Left renal pelvis (tissue), 4 donors: ENCODE results near the gene GSTT2. TPM values are rescaled to one million over a fixed set of nuclear protein-coding genes. Genes with fewer than 3 reads are reported as not detected.

Experiments
- DNase-seq, 4 donors: peaks; one replicate each; pipeline ENCODE4 v3.0.0-alpha.2; 2013; ENCODE audit warnings: low read depth in 4 of 4, low spot score in 3 of 4
- polyA plus RNA-seq, 4 donors: library from polyadenylated mRNA; unstranded; fragments of 120-200 nt; gene quantifications; one replicate each; pipeline ENCODE4 v1.2.1, GENCODE V29; 2013; ENCODE audit not compliant: insufficient read length in 4 of 4

The GSTT2 gene
- polyA plus RNA-seq, 4 donors: 0.39 to 3.2 (median 1.2) TPM; not detected in 1

GRCh38 chr22:24007253-24008021 is 27.5 kb downstream of the GSTT2 start:
- no peak for DNase-seq

DNA sequence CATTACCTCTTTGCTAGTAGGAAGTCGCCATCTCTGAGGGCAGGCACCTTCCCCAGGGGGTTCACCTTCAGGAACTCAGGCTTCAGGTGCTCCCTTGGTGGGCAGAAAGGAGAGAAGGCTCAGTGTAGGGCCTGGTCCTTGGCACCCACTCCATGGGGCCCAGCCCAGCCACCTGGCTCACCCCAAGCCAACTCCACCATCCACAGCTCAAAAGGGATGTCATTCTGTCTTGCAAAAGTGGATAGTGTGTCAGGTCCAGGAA is 28.0 kb downstream of the GSTT2 start:
- no peak for DNase-seq

DNA sequence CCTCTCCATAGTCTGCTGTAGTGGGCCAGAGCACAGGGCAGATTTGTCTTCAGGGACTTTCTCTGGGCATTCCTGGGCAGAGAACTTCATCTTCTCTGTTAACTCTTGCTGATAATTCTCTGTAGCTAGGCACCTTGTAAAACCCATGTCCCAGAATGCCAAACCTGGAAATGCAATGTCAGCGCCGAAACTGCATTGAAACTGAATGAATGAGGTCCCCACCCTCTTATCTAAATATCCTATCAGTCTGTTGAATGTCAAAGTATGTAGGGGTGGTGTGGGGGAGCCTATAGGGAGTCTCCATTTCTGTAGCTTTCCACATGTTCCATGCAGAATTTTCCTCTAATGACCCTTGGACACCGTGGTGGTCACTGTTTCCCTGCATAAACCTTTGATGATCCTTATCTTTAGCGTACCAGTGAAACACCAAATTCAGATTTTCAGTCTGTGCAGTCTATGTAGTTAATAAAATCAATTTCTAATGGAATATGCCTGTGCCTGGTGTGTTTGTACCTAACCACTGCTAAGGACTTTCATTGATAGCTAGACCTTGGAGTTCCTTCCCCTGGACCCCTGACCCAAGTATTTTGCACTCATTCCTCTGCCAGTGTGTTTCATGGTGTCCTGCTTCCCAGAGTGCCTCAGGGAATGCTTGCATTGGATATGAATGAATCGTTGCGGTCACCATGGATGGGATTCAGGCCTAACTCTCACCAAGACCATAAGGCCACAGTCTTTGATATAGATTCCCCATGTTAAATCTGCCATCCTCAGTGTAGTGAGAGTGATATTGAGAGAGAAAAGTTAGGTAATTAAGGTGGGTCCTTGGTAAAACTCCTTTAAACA is 28.7 kb downstream of the GSTT2 start:
- DNase-seq: no peak

- no peak for DNase-seq
Observed at GRCh38 chr22:24009227-24010017, 29.5 kb downstream of the GSTT2 start.

- DNase-seq: no peak
Observed at GRCh38 chr22:24010018-24010391, 30.1 kb downstream of the GSTT2 start.

DNA sequence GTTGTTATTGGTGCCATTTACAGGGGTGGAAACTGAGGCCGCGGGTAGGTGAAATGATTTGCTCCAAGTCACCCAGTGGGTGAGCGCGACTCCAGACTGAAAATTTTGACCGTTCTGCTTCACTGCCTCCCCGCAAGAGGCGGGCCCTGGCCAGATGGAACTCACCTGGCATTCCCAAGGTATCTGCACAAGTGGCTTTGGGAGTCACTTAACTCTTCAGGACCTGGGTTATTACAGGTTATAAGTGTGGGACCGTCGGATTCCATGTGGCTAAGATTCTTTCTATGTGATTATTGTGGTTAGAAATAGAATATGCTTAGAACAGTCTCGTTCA is 31.8 kb downstream of the GSTT2 start:
- peak in 1 of 4 donors; percentile 16 for DNase-seq

- DNase-seq: no peak
Observed at GRCh38 chr22:24016156-24016555, 36.2 kb downstream of the GSTT2 start.

GRCh38 chr22:24021304-24021703 is 41.4 kb downstream of the GSTT2 start:
- DNase-seq: no peak

- DNase-seq: no peak
Observed at GRCh38 chr22:24023204-24023789, 43.4 kb downstream of the GSTT2 start.

DNA sequence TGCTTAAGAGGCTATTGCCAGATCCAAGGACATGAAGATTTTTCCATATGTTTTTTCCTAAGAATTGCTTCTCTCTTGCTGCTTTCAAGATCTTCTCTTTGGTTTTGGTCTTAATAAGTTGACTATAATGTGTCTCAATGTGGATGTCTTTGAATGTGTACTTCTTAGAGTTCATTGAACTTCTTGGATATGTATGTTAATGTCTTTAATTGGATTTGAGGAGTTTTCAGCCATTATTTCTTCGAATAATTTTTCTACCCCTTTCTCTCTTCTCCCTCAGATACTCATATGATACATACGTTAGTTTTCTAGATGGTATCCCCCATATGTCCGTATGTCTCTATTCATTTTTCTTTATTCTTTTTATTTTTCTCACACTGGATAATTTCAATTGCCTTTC is 44.4 kb downstream of the GSTT2 start:
- DNase-seq: no peak

DNA sequence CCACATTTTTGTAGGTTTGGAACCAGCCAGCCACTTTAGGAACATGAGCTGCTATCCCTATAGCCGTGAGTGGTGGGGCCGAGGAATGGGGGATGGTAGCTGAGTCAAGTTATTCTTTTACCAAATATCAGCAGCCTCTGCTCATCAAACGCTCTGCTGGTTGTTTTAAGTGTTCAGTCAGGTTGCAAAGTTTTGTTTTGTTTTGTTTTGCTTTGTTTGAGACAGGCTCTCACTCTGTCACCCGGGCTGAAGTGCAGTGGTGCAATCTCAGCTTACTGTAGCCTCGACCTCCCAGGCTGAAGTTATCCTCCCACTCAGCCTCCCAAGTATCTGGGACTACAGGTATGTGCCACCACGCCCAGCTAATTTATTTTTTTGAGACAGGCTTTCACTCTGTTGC is 45.5 kb downstream of the GSTT2 start:
- no peak for DNase-seq

DNA sequence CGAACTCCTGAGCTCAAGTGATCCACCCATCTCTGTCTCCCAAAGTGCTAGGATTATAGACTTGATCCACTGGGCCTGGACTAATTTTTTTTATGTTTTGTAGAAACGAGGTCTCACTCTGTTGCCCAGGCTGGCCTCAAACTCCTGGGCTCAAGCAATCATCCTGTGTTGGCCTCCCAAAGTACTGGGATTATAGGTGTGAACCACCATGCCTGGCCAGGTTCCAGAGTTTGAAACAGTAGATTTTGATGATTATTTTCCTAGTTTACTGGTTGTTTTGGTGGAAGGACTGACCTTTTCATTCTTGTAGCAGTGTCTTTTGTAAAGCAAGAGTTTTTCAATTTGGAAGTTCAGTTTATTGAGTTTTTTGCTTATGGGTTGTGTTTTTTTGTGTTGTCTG is 46.1 kb downstream of the GSTT2 start:
- DNase-seq: no peak

- no peak for DNase-seq
Observed at GRCh38 chr22:24026733-24027132, 46.8 kb downstream of the GSTT2 start.

DNA sequence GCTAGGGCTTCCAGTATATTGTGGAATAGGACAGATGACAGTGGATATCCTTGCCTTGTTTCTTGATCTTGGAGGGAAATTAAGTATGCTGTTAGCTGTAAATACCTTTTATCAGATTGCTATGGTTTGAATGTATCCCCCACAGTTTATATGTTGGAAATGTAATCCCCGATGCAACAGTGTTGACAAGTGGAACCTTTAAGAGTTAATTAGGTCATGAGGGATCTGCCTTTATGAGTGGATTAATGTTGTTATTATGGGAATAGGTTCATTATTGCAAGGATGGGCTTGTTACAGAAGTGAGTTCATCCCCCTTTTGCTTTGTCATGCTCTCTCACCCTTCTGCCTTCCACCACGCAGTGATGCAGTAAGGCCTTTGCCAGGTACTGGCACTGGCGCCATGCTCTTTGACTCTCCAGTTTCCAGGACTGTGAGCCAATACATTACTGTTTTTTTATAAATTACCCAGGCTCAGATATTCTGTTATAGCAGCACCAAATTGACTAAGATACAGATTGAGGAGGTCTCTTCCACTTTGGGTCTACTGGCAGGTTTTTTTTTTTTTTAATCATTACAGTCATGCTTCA is 47.5 kb downstream of the GSTT2 start:
- DNase-seq: no peak

GRCh38 chr22:24027991-24028390 is 48.1 kb downstream of the GSTT2 start:
- DNase-seq: no peak

DNA sequence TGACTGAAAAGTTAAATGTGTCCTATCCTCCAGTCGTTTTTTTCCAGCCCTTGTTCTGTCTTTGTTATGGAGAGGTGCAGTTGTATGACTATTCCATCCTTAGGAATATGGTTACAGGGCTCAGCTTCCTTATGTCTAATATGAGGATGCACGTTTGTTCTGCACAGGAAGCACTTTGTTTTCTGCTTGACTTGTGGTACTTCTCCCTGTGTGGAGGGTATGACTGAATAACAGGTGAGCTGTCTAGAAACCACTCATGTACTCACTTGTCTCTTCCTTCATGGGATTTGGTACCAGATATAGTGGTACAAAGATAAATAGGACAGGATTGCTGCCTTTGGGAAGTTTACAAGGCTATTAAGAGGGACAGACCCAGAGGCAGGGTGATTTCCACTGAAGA is 48.6 kb downstream of the GSTT2 start:
- DNase-seq: no peak

DNA sequence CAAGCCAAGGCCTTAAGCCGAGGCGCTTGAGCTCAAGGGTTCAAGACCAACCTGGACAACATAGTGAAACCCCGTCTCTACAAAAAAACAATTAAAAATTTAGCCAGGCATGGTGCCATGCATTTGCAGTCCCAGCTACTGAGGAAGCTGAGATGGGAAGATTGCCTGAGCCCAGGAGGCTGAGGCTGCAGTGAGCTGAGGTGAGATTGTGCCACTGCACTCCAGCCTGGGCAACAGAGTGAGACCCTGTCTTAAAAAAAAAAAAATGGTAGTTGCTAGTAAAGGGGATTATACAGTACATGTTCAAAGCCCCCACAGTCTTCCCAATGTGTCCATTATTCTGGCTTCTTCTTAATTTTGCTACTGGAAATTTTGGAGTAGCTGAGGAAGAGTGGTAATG is 49.4 kb downstream of the GSTT2 start:
- DNase-seq: no peak

GRCh38 chr22:24030186-24030702 is 50.3 kb downstream of the GSTT2 start:
- no peak for DNase-seq
